Fibroblast of skin of back (primary cell): ENCODE results near the gene GDPD4.

Experiments used
- DNase-seq: peaks from one replicate; pipeline ENCODE4 v3.0.0-alpha.2; 2013

GDPD4 gene

DNA sequence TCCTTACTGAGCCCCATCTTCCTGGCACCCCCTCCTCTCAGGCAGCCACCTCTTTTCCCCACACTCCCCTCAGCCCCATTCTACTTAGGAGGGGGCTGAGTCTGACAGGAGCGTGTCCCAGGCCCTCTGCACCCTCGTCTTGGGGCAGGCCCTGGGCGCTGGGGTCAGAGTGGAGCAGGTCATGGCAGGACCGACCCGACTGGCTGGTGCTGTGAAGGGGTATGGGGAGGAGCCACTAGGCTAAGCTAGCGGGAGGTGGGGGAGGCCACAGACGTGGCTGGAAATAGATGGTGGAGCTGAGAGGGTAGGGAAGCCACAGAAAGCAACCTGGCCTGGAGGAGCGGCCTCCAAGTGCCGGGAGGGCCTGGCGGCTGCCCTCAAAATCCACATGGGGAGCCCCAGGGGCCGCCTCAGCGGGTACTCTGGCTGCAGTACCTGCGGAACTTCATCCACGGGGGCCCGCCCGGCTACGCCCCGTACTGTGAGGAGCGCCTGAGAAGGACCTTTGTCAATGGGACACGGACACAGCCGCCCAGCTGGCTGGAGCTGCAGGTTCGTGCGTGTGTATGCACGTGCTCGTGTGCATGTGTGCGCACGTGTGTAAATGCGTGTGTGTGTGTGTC lies 111.8 kb downstream of the GDPD4 start:
- DNase-seq: no peak

DNA sequence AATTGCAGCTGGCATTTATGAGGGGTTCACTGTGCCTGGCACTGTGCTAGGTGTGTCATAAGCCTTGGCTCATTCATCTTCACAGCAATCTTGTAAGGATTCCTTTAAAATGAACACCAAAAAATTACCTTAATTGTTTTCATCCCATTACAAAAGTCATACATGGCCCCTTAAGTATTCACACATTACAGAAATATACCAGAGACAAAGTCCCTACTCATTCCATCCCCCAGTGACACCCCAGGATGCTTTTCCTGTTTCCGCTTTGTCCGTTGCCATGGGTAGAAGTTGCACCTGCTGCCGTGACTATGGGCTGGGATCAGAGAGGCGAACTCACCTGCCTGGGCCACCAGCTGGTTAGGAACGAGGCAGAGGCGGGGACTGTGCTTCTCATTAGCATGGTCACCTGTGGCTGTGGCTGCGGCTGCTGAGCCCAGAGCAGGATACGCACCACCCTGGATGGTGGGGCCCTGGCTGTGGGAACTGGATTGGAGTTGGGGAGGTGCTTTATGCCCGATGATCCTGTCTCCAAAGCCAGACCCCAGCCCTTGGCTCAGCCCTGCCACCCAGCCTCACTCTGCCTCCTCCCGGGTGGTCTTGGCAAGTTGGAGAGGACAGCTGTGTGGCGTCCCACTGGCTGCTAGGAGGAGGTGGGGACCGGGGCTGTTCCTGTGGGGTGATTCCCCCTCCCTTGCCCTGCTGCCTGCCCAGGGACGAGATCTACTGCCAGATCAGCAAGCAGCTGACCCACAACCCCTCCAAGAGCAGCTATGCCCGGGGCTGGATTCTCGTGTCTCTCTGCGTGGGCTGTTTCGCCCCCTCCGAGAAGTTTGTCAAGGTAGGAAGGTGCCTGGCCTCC lies 112.6 kb downstream of the GDPD4 start:
- DNase-seq: no peak

DNA sequence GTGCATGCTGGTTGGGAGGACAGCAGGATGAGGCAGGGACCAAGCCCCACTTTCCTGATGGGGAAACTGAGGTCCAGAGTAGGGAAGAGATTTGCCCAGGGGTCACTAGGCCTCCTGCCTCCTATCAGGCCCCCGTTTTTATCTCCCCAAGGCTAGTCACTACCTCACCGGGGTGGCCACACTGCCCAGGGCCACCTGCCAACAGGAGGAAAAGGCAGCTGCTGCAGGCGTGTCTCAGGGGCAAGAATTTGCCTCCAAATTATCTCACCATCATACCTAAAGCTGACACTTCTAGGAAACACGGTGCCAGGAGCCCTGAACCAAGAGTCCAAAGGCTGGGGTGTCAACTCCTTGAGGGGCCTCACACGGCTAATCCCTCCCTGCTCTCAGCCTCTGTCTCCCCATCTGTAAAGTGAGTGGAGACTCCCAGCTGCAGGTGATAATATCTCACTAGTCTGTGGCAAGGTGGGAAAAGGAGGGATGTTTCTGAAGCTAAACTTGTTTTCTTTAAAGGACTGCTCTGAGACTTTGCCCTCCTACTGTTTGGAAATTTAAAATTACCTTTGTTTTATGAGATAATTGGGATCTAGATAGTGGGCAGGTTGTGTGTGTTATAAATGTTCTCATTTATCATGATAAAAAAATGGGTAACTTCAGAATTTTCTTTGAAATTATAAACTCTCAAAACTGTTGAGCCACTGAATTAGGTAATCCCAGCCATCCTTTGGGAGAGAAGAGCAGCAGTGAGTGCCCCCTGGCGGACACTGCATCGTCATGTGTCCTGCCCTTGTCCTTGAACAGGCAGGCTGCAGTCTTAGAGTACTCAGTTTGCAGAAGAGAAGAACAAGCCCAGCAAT lies 113.5 kb downstream of the GDPD4 start:
- peak; percentile 67 for DNase-seq

GRCh38 chr11:77187111-77187750 lies 114.3 kb downstream of the GDPD4 start:
- no peak for DNase-seq

DNA sequence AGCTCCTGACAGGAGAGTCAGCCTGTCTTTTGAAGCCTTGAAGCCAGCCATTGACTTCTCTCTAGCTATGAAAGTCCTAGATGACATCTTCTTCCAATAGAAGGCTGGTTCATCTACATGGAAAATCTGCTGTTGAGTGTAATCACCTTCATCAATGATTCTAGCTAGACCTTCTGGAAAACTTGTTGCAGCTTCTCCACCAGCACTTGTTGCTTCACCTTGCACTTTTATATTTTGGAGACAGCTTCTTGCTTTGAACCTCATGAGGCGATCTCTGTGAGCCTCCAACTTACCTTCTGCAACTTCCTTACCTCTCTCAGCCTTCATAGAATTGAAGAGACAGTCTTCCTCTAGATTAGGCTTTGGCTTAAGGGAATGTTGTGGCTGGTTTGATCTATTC lies 115.2 kb downstream of the GDPD4 start:
- DNase-seq: no peak

GRCh38 chr11:77184136-77184860 lies 117.2 kb downstream of the GDPD4 start:
- DNase-seq: no peak

- no peak for DNase-seq
These were observed 118.0 kb downstream of the GDPD4 start for GRCh38 chr11:77183431-77183984.

DNA sequence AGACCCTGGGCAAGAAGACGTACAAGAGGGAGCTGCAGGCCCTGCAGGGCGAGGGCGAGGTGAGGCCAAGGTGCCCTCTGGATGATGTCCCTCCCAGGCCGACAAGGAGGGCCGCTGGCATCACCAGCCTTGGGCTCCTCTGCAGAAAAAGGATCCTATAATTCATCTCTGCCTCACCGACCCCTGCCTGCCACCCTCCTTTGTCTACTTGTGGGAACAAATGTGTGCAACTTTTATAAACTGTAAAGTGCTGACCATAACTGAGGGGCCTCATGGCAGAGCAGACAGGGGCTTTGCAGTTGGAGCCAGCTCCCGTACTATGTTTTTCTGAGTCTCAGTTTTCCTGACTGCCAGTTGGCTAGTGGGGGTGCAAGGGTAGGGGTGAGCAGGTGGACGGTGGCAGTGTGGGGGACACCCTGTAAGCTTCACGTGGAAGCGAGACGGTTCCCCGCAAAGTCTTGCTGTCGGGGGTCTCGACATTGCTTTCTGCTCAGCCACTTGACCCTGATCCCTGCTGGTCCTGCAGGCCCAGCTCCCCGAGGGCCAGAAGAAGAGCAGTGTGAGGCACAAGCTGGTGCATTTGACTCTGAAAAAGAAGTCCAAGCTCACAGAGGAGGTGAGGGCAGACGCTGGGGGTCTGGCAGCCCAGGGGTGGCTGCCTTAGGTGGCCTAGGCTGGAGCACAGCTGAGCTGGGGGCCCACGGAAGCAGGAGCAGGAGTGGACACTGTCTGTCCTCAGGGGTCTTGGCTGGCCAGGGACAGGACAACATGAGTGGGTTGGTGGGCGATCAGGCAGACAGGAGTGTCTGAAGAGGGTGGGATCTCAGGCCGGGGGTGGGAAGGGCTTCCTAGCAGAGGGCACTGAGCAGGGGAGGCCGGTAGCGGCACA lies 118.7 kb downstream of the GDPD4 start:
- no peak for DNase-seq

GRCh38 chr11:77181799-77182541 lies 119.5 kb downstream of the GDPD4 start:
- DNase-seq: no peak

- DNase-seq: no peak
These were observed 120.3 kb downstream of the GDPD4 start for GRCh38 chr11:77181226-77181625.

GRCh38 chr11:77180346-77180745 lies 121.1 kb downstream of the GDPD4 start:
- no peak for DNase-seq

DNA sequence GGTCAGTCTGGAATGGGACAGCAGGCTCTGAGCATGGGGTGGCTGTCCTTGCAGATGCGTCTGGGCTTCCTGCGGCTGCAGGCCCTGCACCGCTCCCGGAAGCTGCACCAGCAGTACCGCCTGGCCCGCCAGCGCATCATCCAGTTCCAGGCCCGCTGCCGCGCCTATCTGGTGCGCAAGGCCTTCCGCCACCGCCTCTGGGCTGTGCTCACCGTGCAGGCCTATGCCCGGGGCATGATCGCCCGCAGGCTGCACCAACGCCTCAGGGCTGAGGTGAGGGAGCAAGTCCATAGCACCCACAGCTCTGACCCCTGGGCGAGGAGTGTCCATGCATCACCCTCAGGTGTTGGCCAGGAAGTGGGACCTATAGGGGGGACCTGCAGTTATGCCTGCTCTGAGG lies 121.8 kb downstream of the GDPD4 start:
- no peak for DNase-seq

DNA sequence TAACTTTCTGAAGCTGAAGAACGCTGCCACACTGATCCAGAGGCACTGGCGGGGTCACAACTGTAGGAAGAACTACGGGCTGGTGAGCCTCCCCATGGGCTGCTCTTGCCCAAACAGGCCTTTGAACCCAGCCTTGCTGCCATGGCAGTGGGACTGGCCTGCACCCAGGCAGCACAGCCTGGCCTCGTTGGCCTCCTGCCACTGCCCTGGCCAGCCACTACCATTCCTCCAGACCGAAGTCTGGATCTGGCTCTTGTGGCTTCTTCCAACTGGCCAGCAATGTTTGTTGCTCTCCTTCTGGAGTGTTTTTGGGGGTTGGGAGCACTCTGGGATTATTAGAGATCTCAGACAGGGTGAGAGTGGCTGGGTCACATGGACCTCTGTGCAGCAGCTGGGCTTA lies 122.4 kb downstream of the GDPD4 start:
- no peak for DNase-seq

- no peak for DNase-seq
These were observed 123.3 kb downstream of the GDPD4 start for GRCh38 chr11:77178150-77178549.

- DNase-seq: no peak
These were observed 124.5 kb downstream of the GDPD4 start for GRCh38 chr11:77176996-77177395.

DNA sequence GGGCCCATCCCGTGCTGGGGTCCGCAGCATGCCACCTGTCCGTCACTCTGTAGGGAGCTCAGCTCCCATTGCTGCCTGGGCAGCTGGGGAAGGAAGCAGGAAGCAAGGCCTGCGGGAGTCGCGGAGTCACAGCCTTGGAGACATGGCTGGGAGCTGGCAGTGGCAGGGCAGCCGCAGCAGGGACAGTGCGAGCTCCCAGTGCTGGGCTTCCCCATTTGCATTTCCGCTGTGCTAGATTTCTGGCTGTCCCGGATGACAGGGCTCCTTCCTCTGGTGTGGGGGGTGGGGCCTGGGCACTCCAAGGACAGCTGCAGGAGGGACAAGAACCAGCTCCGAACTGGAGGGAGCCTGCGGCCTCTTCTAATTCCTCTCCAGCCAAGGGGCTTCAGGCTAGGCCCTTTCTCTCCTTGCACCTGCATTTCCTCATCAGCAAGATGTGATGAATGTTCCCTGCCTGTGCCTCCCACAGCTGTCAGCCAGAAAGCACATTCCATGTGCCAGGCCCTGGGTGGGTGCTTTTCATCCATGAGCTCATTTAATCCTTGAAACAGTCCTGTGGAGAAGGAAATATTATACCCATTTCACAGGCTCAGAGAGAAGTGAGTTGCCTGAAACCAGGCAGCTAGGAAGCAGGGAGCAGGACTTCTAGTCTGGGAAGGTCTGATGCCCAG lies 125.5 kb downstream of the GDPD4 start:
- peak; percentile 6 for DNase-seq

GRCh38 chr11:77175021-77175842 lies 126.3 kb downstream of the GDPD4 start:
- no peak for DNase-seq

- DNase-seq: no peak
These were observed 126.9 kb downstream of the GDPD4 start for GRCh38 chr11:77174559-77174958.
